Keratinocyte (primary cell): Measurements from ENCODE around the gene RHCE.
"Not testable (repeated sequence)": the region's sequence is repeated elsewhere in the genome, so short reads cannot be mapped to it uniquely, and the experiment has no call there.

ENCODE experiments used
- CTCF ChIP-seq, 3 experiments: IDR thresholded peaks in 1 of 3; conservative IDR thresholded peaks in 1 of 3; optimal IDR thresholded peaks in 1 of 3; 2 replicates in 2 of 3; 3 replicates in 1 of 3; pipeline versions ENCODE3 to v1.5.1; 2011; ENCODE audit warnings: low read length in 3 of 3, mild to moderate bottlenecking in 3 of 3, moderate library complexity in 2 of 3, control low read depth in 1 of 3, inconsistent platforms in 1 of 3; ENCODE audit not compliant: insufficient read depth in 2 of 3; ENCODE audit errors: extremely low read depth in 1 of 3
- EZH2 ChIP-seq: IDR thresholded peaks from one replicate; pipeline ENCODE4 v1.6.1; 2012; ENCODE audit warnings: inconsistent platforms, mild to moderate bottlenecking, low read length, moderate library complexity

GRCh38 chr1:25383875-25384274 is 36.8 kb downstream of the RHCE start:
- not testable (repeated sequence) for TF ChIP-seq EZH2; CTCF (optimal IDR thresholded peaks at IDR 0.05 in 1 of 3, IDR thresholded peaks at IDR 0.05 in 1 of 3, conservative IDR thresholded peaks at IDR 0.05 in 1 of 3; ENCODE audit: extremely low read depth in 1 of 3, insufficient read depth in 2 of 3, low read length in 3 of 3)
